HG02763 (cell line): Measurements from ENCODE around the gene ACADSB.

Experiments used
- ATAC-seq: cut with Tn5 transposase; IDR thresholded peaks from one replicate; pipeline ENCODE4 v1.9.1; 2021; ENCODE audit warnings: mild to moderate bottlenecking, moderate library complexity; ENCODE audit not compliant: unreplicated experiment

ACADSB gene

DNA sequence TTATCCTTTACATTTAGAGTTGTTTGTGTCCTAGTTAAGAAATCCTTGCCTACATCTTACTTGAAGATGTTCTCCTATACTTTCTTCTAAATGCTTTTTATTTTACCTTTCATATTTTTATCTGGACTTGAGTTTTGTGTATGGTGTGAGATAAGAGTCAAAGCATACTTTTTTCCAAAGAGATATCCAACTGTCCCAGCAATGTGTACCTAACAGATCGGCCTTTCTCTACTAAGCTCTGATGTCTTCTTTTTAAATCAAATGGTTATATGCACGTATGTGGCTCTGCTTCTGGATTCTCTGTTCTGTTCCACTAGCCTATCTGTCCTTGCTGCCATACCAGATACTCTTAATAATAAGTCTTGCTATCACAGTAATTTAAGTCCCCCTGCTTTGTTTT lies 7.4 kb upstream of the ACADSB start:
- no peak for ATAC-seq

DNA sequence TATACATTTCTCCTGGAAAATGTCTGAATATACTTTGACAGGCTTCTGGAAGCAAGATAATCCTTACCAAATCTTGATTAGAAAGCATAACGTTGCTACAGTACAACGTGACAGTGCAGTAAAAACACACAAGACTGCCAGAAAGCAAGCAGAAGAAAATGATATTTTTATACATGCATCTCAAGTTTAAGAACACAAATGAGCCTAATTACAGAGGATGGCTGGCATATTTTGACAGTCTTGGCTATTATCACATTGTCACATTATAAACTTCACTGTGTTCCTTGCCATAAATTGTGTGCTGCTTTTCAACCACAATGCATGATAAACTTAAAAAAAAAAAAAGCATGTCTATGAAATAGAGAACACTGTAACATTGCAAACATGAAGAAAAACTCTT lies 4.5 kb upstream of the ACADSB start:
- no peak for ATAC-seq

DNA sequence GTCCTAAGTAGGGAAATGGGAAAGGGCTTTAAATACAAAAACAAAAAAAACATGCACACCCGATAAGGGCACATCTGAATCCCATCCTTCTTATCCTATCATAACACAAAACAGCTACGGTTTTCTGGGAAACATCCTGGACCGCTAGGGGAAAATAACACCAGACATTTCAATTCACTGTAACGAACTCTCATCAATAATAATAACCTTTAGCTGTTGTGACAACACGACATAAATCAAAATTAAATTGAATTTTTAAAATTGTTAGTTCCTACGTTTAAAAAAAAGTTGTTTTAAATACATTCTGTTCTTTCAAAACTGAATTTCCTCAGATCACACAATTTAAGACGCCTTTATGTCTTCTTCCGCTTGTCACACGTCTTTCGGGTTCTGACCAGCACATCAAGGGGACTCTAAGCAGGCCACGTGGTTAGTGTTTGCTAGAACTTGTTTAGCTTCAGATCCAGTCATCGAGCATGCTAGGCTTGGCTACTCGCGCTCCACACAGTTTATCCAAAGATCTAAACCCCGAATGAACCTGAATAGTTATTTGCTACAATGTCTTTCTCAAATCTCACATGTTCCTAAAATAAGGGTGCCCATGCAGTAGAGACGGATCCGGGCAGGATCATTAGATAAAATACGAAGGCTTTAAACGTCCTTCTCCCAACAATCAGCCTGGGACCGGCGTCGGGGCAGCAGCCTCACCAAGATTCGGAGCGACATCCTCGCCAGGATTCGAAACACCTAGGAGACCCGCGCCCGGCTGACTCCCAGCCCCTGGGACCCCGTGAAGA lies 1.1 kb upstream of the ACADSB start:
- ATAC-seq = no peak

DNA sequence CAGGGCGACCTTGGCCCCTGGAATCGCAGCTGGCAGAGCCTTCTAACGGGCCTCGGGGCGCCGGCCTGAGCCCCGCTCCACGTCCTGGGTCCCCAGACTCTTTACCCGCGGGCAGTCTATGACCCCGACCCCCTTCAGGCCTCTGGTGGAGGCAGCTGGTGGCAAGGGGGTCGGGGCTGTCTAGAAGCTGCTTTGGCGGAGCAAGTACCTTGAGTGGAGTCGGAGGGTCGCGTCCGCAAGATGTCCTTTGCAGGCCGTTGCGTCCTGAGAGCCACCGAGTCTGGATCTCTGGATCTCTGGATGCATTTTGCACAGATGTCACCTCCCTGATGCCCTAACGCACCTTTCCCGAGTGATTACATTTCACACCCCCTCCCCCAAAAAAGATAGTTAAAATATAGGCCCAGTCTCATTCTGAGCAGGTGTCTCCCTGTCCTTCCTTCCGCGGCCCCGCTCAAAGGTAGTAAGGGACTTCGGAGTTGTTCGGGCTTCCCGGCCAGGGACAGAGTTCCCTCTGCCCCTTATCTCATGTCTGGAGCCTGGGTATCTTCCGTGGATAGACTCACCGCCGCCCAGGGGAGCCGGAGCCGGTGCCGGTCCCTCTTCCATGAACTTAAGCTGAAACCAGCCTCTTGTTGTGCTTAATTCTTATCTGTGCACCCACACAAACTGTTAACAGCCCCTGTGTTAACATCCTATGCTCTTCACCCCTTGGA lies 457 bp downstream of the ACADSB start:
- peak; percentile 25 for ATAC-seq

DNA sequence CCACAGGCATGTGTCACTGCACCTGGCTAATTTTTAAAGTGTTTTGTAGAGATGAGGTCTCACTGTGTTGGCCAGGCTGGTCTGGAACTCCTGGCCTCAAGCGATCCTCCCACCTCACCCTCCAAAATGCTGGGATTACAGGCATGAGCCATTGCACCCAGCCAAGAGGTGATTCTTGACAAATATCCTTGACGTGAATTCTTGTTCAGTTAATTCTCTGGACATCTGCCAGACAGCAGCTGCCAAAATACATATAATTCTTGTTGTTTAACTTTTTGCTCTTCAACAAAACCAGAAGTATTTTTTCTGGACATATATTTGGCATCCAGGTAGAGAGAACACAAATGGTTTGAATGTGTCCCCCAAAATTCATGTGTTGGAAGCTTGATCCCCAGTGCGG lies 3.2 kb downstream of the ACADSB start:
- no peak for ATAC-seq

DNA sequence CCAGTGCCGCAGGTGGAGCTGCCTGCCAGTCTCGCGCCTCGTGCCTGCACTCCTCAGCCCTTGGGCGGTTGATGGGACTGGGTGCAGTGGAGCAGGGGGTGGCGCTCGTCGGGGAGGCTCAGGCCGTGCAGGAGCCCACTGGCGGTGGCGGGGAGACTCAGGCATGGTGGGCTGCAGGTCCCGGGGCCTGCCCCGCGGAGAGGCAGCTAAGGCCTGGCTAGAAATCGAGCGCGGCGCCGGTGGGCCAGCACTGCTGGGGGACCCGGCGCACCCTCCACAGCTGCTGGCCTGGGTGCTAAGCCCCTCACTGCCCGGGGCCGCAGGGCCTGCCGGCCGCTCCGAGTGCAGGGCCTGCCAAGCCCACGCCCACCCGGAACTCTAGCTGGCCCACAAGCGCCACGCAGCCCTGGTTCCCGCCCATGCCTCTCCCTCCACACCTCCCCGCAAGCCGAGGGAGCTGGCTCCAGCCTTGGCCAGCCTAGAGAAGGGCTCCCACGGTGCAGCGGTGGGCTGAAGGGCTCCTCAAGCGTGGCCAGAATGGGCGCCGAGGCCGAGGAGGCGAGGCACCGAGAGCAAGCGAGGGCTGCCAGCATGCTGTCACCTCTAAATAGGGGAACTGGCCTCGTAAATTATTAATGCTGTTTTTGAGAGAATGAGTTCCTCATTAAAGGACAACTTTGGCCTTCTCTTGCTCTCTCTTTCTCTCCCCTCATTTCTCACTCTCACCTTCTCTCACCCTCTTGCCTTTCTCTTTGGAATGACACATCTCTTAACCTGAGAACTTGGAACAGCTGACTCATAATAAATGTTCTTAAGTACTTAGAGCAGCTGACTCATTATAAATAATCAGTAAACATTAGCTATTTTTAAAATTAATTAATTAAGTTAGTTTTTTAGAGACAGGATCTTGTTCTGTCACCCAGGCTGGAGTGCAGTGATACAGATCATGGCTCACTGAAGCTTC lies 4.9 kb downstream of the ACADSB start:
- no peak for ATAC-seq

DNA sequence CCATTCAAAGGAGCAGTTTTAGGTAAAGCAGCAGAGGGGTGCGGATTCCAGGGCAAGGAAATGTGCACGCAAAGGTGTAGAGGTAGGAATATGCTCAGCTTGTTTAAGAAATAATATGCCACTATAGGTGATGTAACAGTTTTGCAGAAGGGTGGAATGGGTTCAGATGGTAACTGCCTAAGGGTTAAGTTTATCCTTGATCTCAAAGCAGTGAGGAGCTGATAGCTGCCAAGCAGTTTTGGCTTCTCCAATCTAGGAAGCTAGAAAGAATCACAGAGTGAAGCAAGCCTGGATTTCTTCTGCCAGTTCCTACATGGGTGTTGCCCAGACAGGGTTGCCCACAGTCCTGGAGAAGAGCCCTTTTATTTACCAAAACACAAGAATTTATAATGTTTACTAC lies 6.0 kb downstream of the ACADSB start:
- no peak for ATAC-seq

DNA sequence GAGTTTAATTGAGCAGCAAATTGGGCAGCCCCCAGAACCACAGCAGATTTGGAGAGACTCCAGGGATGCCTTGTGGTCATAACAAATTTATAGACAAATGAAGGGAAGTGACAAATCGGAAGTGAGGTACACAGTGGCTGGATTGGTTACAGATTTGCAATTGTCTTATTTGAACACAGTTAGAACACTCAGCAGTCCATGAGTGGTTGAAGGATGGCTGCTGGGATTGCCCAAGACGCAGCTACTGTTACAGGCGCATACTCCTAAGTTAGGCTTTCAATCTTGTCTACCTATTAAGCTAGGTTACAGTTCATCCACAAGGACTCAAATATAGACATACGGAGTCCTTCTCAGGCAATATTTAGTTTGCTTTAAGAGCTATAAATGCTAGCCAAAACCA lies 7.4 kb downstream of the ACADSB start:
- ATAC-seq = no peak

DNA sequence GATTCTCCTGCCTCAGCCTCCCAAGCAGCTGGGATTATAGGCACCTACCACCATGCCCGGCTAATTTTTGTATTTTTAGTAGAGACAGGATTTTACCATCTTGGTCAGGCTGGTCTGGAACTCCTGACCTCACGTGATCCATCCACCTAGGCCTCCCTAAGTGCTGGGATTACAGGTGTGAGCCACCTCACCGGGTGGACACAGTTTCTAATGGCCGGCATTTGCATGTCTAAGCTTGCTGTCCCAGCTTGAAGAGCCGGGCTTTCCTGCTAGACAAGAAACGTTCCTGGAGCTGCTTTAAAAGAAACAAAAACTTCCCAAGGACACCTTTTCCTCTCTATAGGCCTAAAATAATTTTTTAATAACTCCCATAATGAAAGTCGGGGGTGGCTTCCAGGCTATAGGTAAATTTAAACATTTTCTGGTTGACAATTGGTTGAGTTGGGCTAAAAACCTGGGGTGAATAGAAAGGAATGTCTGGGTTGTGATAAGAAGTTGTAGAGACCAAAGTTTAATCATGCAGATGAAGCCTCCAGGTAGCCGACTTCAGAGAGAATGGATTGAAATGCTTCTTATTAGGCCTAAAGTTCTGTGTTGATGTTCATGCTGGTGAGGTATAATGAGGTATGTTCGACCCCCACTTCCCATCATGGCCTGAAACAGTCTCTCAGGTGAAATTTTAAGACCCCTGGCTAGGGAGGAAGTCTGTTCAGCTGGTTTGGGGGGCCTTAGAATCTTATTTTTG lies 8.8 kb downstream of the ACADSB start:
- ATAC-seq = no peak

DNA sequence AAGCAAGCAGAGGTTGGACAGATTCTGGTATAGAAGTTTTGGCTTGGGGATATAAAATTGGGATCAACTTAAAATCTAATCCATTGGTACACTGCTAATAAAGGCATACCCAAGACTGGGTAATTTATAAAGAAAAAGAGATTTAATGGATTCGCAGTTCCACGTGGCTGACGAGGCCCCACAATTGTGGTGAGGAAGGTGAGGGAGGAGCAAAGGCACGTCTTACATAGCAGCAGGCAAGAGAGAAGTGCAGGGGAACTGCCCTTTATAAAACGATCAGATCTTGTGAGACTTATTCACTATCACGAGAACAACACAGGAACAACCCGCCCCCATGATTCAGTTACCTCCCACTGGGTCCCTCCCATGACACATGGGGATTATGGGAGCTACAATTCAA lies 9.7 kb downstream of the ACADSB start:
- ATAC-seq = no peak

DNA sequence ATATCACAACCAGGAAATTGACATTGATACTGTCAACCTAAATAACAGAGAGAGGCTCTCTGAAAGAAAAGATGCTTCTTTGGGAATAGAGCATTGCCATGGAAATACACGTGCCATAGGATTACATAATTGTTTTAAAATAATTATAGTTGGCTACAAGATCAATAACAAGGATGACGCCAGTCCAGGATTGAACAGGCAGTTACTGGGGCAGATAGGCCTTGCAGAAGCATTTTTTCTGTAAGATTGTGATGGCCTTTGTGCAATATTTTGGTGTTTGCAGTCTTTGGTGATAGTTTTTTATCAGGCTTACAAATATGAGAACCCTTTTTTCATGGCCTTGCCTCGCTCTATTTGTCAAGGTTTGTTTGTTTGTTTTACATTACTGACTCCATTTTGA lies 10.5 kb downstream of the ACADSB start:
- no peak for ATAC-seq

DNA sequence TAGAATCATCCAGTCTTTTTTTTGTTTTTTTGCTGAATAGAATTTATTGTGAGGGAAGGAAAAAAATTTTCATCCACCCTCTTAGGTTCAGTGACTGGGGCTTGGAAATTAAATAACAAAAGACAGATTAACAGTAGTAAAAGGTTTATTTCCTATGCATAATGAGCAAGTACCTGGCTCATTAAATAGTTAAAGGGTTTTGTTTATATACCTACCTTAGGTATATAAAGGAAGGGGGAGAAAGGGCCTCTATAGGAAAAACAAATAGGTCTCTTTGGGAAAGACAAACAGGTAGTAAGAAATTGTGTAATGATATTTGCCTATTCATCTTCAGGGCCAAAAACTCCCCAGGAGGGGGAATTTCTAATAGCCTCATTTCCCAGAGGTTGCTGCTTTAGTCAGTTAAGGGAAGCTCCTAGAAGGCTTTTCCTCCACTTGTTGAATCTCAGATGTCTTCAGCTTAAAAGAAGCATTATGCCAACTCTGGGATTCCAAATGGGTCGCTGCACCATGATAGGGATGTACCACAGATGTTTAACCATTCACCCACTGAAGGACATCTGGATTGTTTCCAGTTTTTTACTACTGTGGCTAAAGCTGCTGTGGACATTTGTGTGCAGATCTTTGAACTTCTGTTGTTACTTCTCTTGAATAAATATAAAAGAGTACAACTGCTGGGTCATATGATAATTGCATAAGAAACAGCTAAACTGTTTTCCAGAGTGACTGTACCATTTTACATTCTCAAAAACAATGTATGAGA lies 11.3 kb downstream of the ACADSB start:
- ATAC-seq = no peak

DNA sequence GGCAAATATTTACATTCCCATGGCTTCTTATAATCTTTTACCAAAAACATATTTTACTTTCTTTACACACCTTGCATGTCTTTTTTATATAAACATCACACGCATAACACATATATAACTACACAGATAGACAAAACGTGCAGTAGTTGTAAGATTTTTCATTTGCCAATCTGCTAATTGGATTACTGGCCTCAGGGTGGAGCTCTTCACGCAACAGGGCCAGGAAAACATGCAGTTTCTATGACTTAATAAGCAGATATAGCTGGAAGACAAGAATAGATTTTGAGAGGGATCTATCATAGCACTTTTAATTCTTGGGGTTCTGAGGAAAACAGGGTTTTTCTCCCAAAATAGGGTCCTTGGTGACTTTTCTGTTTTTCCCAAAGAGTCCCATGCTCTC lies 12.7 kb downstream of the ACADSB start:
- no peak for ATAC-seq

DNA sequence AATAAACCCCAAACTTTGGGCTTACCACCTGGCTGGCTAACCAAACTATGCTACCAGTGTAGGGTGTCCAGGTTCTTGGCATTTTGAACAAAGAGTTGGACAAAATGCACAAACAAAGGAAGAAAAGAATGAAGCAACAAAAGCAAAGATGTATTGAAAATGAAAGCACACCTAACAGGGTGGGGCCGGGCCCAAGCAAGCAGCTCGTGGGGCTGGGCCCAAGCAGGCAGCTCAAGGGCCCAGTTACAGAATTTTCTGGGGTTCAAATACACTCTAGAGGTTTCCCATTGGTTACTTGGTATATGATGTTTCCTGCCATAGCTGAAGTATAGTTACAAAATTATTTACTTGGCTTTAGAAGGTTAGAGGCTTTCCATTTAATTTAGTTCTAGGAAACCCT lies 15.7 kb downstream of the ACADSB start:
- ATAC-seq = no peak

DNA sequence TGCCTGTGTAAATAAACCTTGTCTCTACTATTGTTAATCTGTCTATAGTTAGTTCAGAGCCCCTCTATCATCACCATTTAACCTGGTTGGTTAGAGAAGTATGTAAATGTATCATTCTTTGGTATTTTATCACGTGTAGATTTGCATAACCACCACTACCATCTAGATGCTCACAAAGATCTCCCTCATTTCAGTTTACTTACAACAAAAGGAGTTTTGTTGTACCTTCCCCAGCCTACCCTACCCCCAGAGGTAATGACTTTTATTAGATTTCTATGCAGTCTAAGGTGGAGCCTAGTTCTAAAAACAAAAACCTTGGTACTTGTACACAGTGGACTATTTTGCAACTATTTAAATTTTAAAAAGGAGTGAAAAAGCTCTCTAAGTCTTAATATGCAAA lies 17.5 kb downstream of the ACADSB start:
- ATAC-seq = no peak

DNA sequence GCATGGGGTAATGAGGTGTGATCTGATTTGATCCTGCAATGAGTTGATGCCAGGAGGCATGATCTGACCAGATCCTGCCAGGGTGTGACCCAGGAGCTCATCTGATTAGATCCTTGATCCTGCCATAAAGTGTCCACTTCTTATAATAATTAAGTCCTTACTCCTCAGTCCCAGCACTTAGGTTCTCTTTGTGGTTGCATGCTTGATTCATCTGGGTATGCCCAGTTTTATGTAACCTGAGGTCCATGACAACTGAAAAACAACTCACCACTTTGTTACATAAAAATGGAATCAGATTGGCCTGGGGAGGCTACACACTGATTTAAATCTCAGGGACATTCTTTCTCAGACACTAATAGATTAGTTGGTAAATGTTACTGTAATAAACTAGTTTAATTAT lies 19.1 kb downstream of the ACADSB start:
- ATAC-seq = no peak

DNA sequence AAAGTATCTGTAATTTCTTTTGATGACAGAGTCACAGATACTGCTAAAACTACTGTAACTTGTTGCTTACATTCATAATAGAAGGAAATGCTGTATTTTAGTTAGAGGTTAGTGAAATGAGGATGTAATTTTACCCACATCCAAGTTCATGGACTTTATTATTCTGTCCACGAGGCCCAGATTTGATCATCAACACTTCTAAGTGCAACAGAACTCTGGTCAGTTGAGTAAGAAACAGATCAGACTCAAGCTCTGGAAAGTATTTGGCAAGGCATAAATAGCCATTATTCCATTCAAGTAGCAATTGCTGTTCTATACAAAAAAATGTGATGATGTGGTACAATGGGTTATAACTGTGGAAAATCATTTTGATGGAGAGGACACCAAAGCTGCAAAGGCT lies 22.3 kb downstream of the ACADSB start:
- no peak for ATAC-seq

DNA sequence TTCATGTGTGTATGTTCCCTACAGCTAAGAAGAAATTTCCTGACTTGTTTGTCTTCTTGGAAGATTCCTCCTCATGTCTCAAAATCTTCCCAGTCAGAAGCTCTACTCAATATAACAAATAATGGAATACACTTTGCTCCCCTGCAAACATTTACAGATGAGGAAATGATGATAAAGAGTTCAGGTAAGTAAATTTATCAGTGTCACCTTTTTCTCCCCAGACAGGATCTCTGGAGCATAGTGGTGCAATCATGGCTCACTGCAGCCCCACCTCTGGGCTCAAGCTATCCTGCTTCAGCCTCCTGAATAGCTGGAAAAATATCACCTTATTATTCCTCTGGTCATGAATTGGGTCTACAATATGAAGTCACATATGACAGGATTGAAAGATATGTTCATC lies 25.5 kb downstream of the ACADSB start:
- ATAC-seq = no peak

DNA sequence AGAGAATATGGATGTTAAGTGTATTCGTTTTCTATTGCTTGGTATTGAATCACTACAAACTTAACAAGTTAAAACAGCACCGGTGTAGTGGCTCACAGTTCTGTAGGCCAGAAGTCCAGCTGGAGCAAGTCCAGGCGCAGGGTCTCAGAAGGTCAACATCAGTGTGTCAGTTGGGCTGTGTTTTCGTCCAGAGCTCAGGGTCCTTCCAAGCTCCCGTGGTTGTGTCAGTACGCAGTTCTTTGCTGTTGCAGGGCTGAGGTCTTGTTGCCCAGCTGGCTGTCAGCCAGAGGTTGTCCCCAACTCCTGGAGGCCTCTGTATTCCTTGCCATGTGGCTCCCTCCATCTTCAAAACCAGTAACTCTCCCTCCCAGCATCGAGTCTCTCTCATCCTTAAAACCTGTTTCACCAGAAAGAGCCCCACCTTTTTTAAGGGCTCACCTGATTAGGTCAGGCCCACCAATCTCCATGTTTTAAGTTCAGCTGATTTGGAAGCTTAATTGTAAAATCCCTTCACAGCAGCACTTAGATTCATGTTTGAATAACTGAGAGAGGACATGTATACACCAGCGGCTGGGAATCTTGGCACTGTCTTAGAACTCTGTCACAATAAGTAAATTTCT lies 26.8 kb downstream of the ACADSB start:
- ATAC-seq = no peak
